ENCODE measurements around the gene PSG1.
"Not testable (repeated sequence)": the region's sequence is repeated elsewhere in the genome, so short reads cannot be mapped to it uniquely, and the experiment has no call there.

- TF ChIP-seq CTCF (IDR thresholded peaks at IDR 0.05 in 2 of 3, conservative IDR thresholded peaks at IDR 0.05 in 1 of 3; ENCODE audit: borderline replicate concordance in 1 of 3, insufficient read depth in 1 of 3, low read depth in 2 of 3, low read length in 2 of 3); SP1 (IDR thresholded peaks at IDR 0.05; ENCODE audit: low read depth); ZNF274 (IDR thresholded peaks at IDR 0.05; ENCODE audit: low read depth, low read length): not testable (repeated sequence)
Measured at GRCh38 chr19:42882010-42882409, 2.5 kb upstream of the PSG1 start.

Measured in HCT116 (cell line).